Kasumi-1 (cell line): ENCODE results near the gene MAG.

ENCODE experiments used
- DNase-seq, 2 experiments: peaks; one replicate each; lab custom pipeline; 2025; lab: John Stamatoyannopoulos, UW

Gene MAG, protein sequence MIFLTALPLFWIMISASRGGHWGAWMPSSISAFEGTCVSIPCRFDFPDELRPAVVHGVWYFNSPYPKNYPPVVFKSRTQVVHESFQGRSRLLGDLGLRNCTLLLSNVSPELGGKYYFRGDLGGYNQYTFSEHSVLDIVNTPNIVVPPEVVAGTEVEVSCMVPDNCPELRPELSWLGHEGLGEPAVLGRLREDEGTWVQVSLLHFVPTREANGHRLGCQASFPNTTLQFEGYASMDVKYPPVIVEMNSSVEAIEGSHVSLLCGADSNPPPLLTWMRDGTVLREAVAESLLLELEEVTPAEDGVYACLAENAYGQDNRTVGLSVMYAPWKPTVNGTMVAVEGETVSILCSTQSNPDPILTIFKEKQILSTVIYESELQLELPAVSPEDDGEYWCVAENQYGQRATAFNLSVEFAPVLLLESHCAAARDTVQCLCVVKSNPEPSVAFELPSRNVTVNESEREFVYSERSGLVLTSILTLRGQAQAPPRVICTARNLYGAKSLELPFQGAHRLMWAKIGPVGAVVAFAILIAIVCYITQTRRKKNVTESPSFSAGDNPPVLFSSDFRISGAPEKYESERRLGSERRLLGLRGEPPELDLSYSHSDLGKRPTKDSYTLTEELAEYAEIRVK

DNA sequence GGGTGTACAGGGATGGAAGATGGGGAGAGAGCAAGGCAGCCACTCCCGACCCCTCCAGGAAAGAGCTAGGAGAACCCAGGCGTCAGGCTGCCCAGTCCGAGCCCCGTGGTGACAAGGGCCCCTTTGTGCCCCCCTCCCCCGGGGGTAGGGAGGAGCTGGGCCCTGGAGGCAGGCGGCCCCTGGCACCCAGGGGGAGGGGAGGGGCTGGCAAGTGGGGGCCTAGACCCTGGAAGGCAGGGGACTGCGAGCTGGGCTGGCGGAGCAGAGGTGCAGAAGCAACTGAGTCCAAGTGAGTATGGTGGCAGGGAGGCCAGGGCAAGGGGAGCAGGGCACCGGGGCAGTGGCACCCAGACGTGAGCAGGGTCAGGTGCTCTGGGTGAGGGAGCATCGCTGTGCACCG, at the start of gene MAG:
Gene MAG (plus strand): TSS at position 246 of the 400 bp plus-strand sequence. CDS start 3,248 bp downstream, outside the sequence.
- DNase-seq = no peak

DNA sequence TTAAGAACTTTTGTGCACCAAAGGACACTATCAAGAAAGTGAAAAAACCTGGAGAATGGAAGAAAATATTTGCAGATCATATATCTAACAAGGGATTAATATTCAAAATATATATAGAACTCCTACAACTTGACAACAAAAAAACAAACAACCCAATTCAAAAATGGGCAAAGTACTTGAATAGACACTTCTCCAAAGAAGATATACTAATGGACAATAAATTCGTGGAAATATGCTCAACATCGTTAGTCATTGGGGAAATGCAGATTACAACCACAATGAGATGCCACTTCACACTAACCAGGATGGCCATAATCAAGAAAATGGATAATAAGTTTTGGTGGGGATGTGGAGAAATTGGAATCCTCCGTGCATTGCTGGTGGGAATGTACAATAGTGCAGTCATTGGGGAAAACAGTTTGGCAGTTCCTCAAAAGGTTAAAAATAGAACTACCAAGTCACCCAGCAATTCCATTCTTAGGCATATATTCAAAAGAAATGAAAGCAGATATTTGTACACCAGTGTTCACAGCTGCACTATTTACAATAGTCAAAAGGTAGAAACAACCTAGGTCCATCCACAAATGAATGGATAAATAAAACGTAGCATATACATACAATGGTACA, 45.4 kb upstream of the MAG start:
- no peak for DNase-seq

GRCh38 chr19:35247526-35248309, 44.2 kb upstream of the MAG start:
- no peak for DNase-seq

DNA sequence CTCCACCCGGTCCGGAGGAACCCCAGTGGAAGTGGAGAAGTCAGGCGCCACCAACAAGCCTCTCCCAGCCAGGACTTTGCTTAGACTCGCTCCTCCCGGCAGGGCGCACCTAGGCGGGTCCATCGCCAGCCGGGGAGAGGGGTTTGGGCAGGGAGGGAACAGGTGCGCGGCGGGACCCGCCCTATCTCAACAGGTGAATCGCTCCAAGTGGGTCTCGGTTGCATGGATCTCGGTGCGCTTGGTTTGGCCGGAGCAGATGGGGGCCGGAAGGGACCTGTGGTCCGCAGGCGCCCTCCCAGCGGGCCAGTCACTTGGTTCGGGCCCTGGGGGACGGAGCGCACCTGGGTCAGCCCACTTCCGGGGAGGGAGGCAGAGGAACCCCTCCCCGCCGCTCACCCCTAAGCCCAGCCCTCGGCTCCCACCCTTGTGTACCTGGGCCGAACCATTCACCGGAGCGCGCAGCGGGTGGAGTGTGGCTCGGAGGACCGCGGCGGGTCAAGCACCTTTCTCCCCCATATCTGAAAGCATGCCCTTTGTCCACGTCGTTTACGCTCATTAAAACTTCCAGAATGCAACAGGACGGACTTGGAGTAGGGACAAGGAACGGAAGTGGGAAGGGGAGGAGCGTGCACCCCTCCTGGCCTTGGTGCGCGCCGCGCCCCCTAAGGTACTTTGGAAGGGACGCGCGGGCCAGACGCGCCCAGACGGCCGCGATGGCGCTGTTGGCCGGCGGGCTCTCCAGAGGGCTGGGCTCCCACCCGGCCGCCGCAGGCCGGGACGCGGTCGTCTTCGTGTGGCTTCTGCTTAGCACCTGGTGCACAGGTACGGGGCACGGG, 43.4 kb upstream of the MAG start, which contains the start of gene LSR:
Gene LSR (plus strand): TSS at position 693 of the 836 bp plus-strand sequence. CDS start 21 bp downstream, at position 714.
- no peak for DNase-seq

GRCh38 chr19:35249146-35249847, 42.7 kb upstream of the MAG start:
- DNase-seq = no peak

DNA sequence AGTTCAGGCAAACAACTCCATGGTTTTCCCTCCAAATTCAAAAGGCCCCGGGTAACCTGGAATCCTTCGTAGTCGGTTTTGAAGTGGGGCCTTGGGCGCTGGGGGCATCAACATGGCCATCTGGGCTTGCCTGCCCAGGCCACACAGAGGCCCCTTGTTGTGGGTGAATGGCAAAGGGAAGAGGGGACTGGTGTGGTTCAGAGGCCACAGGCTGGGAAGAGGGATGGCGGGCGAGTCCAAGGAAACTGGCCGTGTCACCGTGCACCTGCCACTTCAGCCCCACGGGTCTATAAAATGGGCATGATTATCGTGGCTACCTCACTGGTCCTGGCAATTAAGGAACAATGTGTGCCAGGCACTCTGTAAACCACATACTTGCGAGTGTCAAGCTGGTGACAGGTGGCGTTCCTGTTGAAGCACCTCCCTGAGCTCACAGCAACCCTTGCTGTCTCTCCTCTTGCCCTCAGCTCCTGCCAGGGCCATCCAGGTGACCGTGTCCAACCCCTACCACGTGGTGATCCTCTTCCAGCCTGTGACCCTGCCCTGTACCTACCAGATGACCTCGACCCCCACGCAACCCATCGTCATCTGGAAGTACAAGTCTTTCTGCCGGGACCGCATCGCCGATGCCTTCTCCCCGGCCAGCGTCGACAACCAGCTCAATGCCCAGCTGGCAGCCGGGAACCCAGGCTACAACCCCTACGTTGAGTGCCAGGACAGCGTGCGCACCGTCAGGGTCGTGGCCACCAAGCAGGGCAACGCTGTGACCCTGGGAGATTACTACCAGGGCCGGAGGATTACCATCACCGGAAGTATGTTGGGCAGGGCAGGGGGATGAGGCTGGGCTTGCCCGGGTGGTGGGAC, 41.9 kb upstream of the MAG start:
- DNase-seq = no peak

DNA sequence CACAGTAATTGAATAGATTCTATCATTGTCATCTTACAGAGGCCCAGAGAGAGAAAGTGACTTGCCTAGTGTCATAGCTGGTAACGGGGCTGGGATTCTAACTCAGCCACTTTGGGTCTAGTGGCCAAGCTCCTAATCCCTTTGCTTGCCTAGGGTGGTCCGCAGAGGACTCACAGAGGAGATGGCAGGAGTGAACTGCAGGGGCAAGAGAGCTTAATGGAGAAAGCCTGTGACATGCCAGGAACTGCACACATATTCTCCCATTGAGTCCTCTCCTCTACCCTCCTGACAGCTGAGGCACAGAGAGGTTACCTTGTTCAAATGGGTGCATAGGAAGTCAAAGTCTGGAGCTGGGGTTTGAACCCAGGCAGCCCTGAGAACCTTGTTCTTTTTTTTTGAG, 40.5 kb upstream of the MAG start:
- DNase-seq = no peak

GRCh38 chr19:35253316-35254286, 38.4 kb upstream of the MAG start:
- no peak for DNase-seq

DNA sequence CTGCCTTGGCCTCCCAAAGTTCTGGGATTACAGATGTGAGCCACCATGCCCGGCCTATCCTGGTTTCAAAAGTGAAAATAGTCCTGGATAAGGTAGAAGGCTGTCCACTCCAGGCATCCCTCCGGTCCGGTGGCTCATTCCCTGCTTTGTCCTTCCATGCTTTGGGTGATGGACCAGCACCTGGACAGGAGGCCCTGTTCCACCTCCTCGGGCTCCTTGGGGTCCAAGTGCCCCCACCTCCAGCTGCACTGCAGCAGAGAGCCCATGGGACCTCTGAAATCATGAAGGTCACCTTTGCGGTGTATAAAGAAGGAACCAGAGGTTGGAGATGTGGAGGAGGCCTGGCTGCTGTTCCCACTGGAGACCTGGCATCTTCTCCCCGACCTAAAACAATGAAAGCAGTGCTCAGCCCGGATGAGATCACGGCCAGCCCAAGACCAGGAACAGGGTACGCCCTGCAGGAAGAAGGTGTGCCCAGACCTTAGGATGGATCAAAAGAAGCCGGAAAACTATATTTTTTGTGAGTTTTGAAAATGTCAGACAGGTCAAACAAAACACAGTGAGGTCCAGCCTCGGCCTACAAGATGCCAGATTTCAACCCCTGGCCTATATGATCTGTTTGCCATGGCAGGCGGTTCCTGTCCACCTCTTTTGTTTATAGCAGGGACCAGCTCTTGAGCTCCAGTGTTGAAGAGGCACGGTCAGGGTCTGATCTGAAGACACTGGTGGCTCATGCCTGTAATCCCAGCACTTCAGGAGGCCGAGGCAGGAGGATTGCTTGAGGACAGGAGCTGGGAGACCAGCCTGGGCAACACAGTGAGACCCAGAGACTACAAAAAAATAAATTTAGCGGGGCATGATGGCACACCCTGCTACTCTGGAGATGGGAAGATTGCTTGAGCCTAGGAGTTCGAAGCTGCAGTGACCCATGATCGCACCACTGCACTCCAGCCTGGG, 37.3 kb upstream of the MAG start:
- DNase-seq = no peak

- DNase-seq = no peak
Measured at GRCh38 chr19:35256566-35256965, 35.4 kb upstream of the MAG start.

- DNase-seq = no peak
Measured at GRCh38 chr19:35257113-35257461, 34.9 kb upstream of the MAG start.

- no peak for DNase-seq
Measured at GRCh38 chr19:35260694-35261304, 31.2 kb upstream of the MAG start.

GRCh38 chr19:35261356-35262100, 30.4 kb upstream of the MAG start:
- DNase-seq = no peak

GRCh38 chr19:35262101-35262761, 29.7 kb upstream of the MAG start:
- no peak for DNase-seq

- DNase-seq = peak; percentile 37 to 69
Measured at GRCh38 chr19:35264268-35265125, 27.5 kb upstream of the MAG start.
